ENCODE measurements around the gene ZNF35. TPM values are rescaled to one million over a fixed set of nuclear protein-coding genes. Genes with fewer than 3 reads are reported as not detected.
"Not testable (repeated sequence)": the region's sequence is repeated elsewhere in the genome, so short reads cannot be mapped to it uniquely, and the experiment has no call there.

ZNF35 gene
- total RNA-seq, 1 donor from 2014 or later, result 7.9 TPM

- DNase-seq, result no peak
- peaks cover 3% of the 10 kb centered on the region for H3K4me1 ChIP-seq
- H3K27me3 ChIP-seq (ENCODE audit: low read depth), result no peaks in the 10 kb centered on the region
- H3K9me3 ChIP-seq (replicated peaks), result peaks cover 47% of the 10 kb centered on the region
- TF ChIP-seq CTCF (IDR thresholded peaks at IDR 0.05; ENCODE audit: borderline replicate concordance), result no peak
- peaks cover 77% of the 10 kb centered on the region for H3K36me3 ChIP-seq
- no peak overlapping the region for H3K4me3 ChIP-seq
- intact Hi-C loops (cut with micrococcal nuclease), result no loop called here
- H3K27ac ChIP-seq (replicated peaks), result no peak overlapping the region
These were observed 10.5 kb downstream of the ZNF35 start for GRCh38 chr3:44659015-44659414.

- Histone ChIP-seq H3K36me3 (peaks cover 73% of the 10 kb centered on the region), H3K27ac (replicated peaks) (no peak overlapping the region), H3K4me3 (no peak overlapping the region), H3K27me3 (ENCODE audit: low read depth) (no peaks in the 10 kb centered on the region), H3K4me1 (no peaks in the 10 kb centered on the region), H3K9me3 (replicated peaks) (peaks cover 47% of the 10 kb centered on the region)
- TF ChIP-seq CTCF (IDR thresholded peaks at IDR 0.05; ENCODE audit: borderline replicate concordance), result no peak
- DNase-seq, result no peak
- intact Hi-C loops (cut with micrococcal nuclease), result no loop called here
These were observed 10.9 kb downstream of the ZNF35 start for GRCh38 chr3:44659434-44659833.

GRCh38 chr3:44661189-44661588 lies 12.7 kb downstream of the ZNF35 start:
- TF ChIP-seq CTCF (IDR thresholded peaks at IDR 0.05; ENCODE audit: borderline replicate concordance), result no peak
- peaks cover 47% of the 10 kb centered on the region for H3K9me3 ChIP-seq (replicated peaks)
- H3K36me3 ChIP-seq, result peaks cover 55% of the 10 kb centered on the region
- no peak for DNase-seq
- intact Hi-C loops (cut with micrococcal nuclease), result no loop called here
- no peaks in the 10 kb centered on the region for H3K27me3 ChIP-seq (ENCODE audit: low read depth)
- H3K4me1 ChIP-seq, result no peaks in the 10 kb centered on the region
- H3K4me3 ChIP-seq, result no peak overlapping the region
- H3K27ac ChIP-seq (replicated peaks), result no peak overlapping the region

- DNase-seq, result no peak
- Histone ChIP-seq H3K9me3 (replicated peaks) (peaks cover 14% of the 10 kb centered on the region), H3K4me1 (no peaks in the 10 kb centered on the region), H3K36me3 (peaks cover 16% of the 10 kb centered on the region), H3K27ac (replicated peaks) (no peak overlapping the region), H3K4me3 (no peak overlapping the region), H3K27me3 (ENCODE audit: low read depth) (no peaks in the 10 kb centered on the region)
- intact Hi-C loops (cut with micrococcal nuclease), result no loop called here
- no peak for TF ChIP-seq CTCF (IDR thresholded peaks at IDR 0.05; ENCODE audit: borderline replicate concordance)
These were observed 16.6 kb downstream of the ZNF35 start for GRCh38 chr3:44665173-44665572.

- TF ChIP-seq CTCF (IDR thresholded peaks at IDR 0.05; ENCODE audit: borderline replicate concordance), result no peak
- DNase-seq, result no peak
- H3K4me1 ChIP-seq, result no peaks in the 10 kb centered on the region
- no peak overlapping the region for H3K27ac ChIP-seq (replicated peaks)
- peaks cover 4% of the 10 kb centered on the region for H3K36me3 ChIP-seq
- no peaks in the 10 kb centered on the region for H3K27me3 ChIP-seq (ENCODE audit: low read depth)
- H3K9me3 ChIP-seq (replicated peaks), result peaks cover 2% of the 10 kb centered on the region
- no peak overlapping the region for H3K4me3 ChIP-seq
- intact Hi-C loops (cut with micrococcal nuclease), result no loop called here
These were observed 17.8 kb downstream of the ZNF35 start for GRCh38 chr3:44666346-44666745.

- Histone ChIP-seq H3K27ac (replicated peaks) (no peak overlapping the region), H3K27me3 (ENCODE audit: low read depth) (no peaks in the 10 kb centered on the region), H3K36me3 (no peaks in the 10 kb centered on the region), H3K9me3 (replicated peaks) (no peaks in the 10 kb centered on the region), H3K4me3 (no peak overlapping the region), H3K4me1 (no peaks in the 10 kb centered on the region)
- intact Hi-C loops (cut with micrococcal nuclease), result no loop called here
- TF ChIP-seq CTCF (IDR thresholded peaks at IDR 0.05; ENCODE audit: borderline replicate concordance), result no peak
- no peak for DNase-seq
These were observed 21.2 kb downstream of the ZNF35 start for GRCh38 chr3:44669760-44670159.

- H3K4me3 ChIP-seq; H3K27me3 ChIP-seq (ENCODE audit: low read depth); H3K9me3 ChIP-seq (replicated peaks); intact Hi-C loops (cut with micrococcal nuclease); DNase-seq; H3K4me1 ChIP-seq; H3K36me3 ChIP-seq; H3K27ac ChIP-seq (replicated peaks): not testable (repeated sequence)
These were observed 24.9 kb downstream of the ZNF35 start for GRCh38 chr3:44673466-44673865.
